HepG2 (cell line): ENCODE measurements around the gene UBR3. TPM values are rescaled to one million over a fixed set of nuclear protein-coding genes. Genes with fewer than 3 reads are reported as not detected.

ENCODE experiments used
- ATAC-seq: fragments of 200-7000 bp; cut with Tn5 transposase; 3 replicates; pipeline ENCODE4 v1.9.1; 2020; ENCODE audit warnings: mild to moderate bottlenecking, moderate library complexity
- BruUV-seq: library from RNA; stranded (reverse); fragments of 400-500 nt; replicated peaks from 2 replicates; lab custom pipeline; 2021; lab: Mats Ljungman, UMichigan
- CTCF ChIA-PET: fragments of 300-600 bp; formaldehyde crosslinking; extraction: SDS; loops from one replicate; lab custom pipeline; 2021; ENCODE audit warnings: low total read pairs, inconsistent platforms, low intra/inter-chr PET ratio; lab: Yijun Ruan, JAX
- POLR2A ChIA-PET: fragments of 350-600 bp; sonication (Branson Sonifier 250); formaldehyde crosslinking; loops from one replicate; lab custom pipeline; 2020; ENCODE audit warnings: antibody characterized with exemption, inconsistent platforms; lab: Yijun Ruan, JAX
- DNase-seq: peaks from one replicate; pipeline ENCODE4 v3.0.0-alpha.2; 2015; ENCODE audit warnings: low spot score
- FAIRE-seq: peaks from 3 replicates; lab custom pipeline; 2011; peaks lifted over from hg19 to GRCh38; lab: Jason Lieb, UNC
- H2AFZ ChIP-seq: one replicate; pipeline ENCODE4 v1.6.1; 2011; ENCODE audit warnings: low read length, inconsistent platforms
- H3K27ac ChIP-seq: fragments of 300-600 bp; 3 replicates; pipeline ENCODE4 v1.8.0; 2011; ENCODE audit warnings: mixed run types, mild to moderate bottlenecking, mixed read lengths, low read length, inconsistent platforms; ENCODE audit not compliant: insufficient read depth; ENCODE audit errors: extremely low read length
- H3K27me3 ChIP-seq, 2 experiments: fragments of 200-600 bp in 1 of 2; 2 replicates in 1 of 2; 3 replicates in 1 of 2; pipeline versions ENCODE4 v1.6.0 to v1.8.0; 2011; ENCODE audit warnings: low read length in 2 of 2, mild to moderate bottlenecking in 2 of 2, moderate library complexity in 2 of 2, inconsistent platforms in 1 of 2; ENCODE audit not compliant: insufficient read depth in 2 of 2, control insufficient read depth in 1 of 2
- H3K36me3 ChIP-seq, 2 experiments: fragments of 200-600 bp in 1 of 2; replicated peaks in 1 of 2; 2 replicates in 1 of 2; 3 replicates in 1 of 2; pipeline versions ENCODE4 v1.5.1 to v1.8.0; 2011; ENCODE audit warnings: low read length in 2 of 2, inconsistent platforms in 1 of 2; ENCODE audit not compliant: insufficient read depth in 2 of 2, control insufficient read depth in 1 of 2
- H3K4me1 ChIP-seq: 2 replicates; pipeline ENCODE4 v1.5.1; 2012; ENCODE audit warnings: low read length, inconsistent platforms; ENCODE audit not compliant: insufficient read depth
- H3K4me2 ChIP-seq: 2 replicates; pipeline ENCODE4 v1.6.0; 2011; ENCODE audit warnings: low read depth, low read length, inconsistent platforms
- H3K4me3 ChIP-seq, 3 experiments: fragments of 200-600 bp in 1 of 3; sonication (generic), shearing (Covaris generic) in 1 of 3; replicated peaks in 1 of 3; 2 replicates each; pipeline ENCODE4 v1.5.1; 2011 to 2016; ENCODE audit warnings: low read length in 3 of 3, inconsistent platforms in 2 of 3, low read depth in 2 of 3, mild to moderate bottlenecking in 2 of 3, control low read depth in 1 of 3, mixed read lengths in 1 of 3; ENCODE audit not compliant: insufficient read depth in 1 of 3
- H3K79me2 ChIP-seq: one replicate; pipeline ENCODE4 v1.6.1; 2011; ENCODE audit warnings: low read length, inconsistent platforms; ENCODE audit not compliant: insufficient read depth
- H3K9ac ChIP-seq: 2 replicates; pipeline ENCODE4 v1.6.0; 2011; ENCODE audit warnings: mild to moderate bottlenecking, low read depth, low read length, inconsistent platforms; ENCODE audit not compliant: insufficient read depth
- H3K9me3 ChIP-seq: 2 replicates; pipeline ENCODE4 v1.5.1; 2012; ENCODE audit warnings: mild to moderate bottlenecking, low read length
- H4K20me1 ChIP-seq: 2 replicates; pipeline ENCODE4 v1.6.0; 2011; ENCODE audit warnings: inconsistent platforms, mild to moderate bottlenecking, low read length, moderate library complexity; ENCODE audit not compliant: insufficient read depth
- ATM ChIP-seq: fragments of 450-650 bp; IDR thresholded peaks from 2 replicates; pipeline ENCODE4 v1.7.1; 2017; ENCODE audit warnings: mild to moderate bottlenecking, borderline replicate concordance
- ATRX ChIP-seq: sonication (generic); formaldehyde crosslinking; IDR thresholded peaks from 2 replicates; pipeline ENCODE4 v1.4.0; 2020; ENCODE audit warnings: missing genetic modification reagents, borderline replicate concordance
- CC2D1A ChIP-seq: sonication (generic); formaldehyde crosslinking; IDR thresholded peaks from 2 replicates; pipeline ENCODE4 v1.8.1; 2023; ENCODE audit warnings: mild to moderate bottlenecking, missing genetic modification reagents
- CHCHD3 ChIP-seq: sonication (generic); formaldehyde crosslinking; IDR thresholded peaks from 2 replicates; pipeline ENCODE4 v1.8.0; 2022; ENCODE audit warnings: mild to moderate bottlenecking, missing genetic modification reagents, moderate library complexity
- MXD1 ChIP-seq: sonication (generic); formaldehyde crosslinking; IDR thresholded peaks from 2 replicates; pipeline ENCODE4 v1.4.0; 2020; ENCODE audit warnings: mild to moderate bottlenecking, missing genetic modification reagents
- U2AF1 ChIP-seq: fragments of 200-400 bp; formaldehyde crosslinking; optimal IDR thresholded peaks from 2 replicates; pipeline ENCODE3; 2017; ENCODE audit warnings: mild to moderate bottlenecking, low read depth, low read length
- ZFP36L1 ChIP-seq: sonication (generic); formaldehyde crosslinking; IDR thresholded peaks from 2 replicates; pipeline ENCODE4 v1.8.0; 2022; ENCODE audit warnings: mild to moderate bottlenecking, missing genetic modification reagents, moderate library complexity
- ZNF343 ChIP-seq: sonication (generic); formaldehyde crosslinking; IDR thresholded peaks from 2 replicates; pipeline ENCODE4 v1.4.0; 2020; ENCODE audit warnings: mild to moderate bottlenecking, missing genetic modification reagents
- ZNF772 ChIP-seq: sonication (generic); formaldehyde crosslinking; IDR thresholded peaks from 2 replicates; pipeline ENCODE4 v1.5.0; 2020; ENCODE audit warnings: mild to moderate bottlenecking, missing genetic modification reagents
- ZNF781 ChIP-seq: sonication (generic); formaldehyde crosslinking; IDR thresholded peaks from 2 replicates; pipeline ENCODE4 v1.5.1; 2020; ENCODE audit warnings: borderline replicate concordance, mild to moderate bottlenecking, missing genetic modification reagents; ENCODE audit errors: not compliant biosample characterization
- ZSCAN22 ChIP-seq: sonication (generic); formaldehyde crosslinking; IDR thresholded peaks from 2 replicates; pipeline ENCODE4 v1.4.0; 2020; ENCODE audit warnings: mild to moderate bottlenecking, missing genetic modification reagents
- WGBS: methylation state at CpG from one replicate; pipeline ENCODE4 v1.1.6; 2017; ENCODE audit warnings: low lambda C conversion rate; 5-methylcytosine and 5-hydroxymethylcytosine counted together
- in situ Hi-C: cut with HindIII; loops from 2 replicates; pipeline ENCODE4 v1.10.0; 2017; ENCODE audit warnings: low pct_unique_long_range_greater_than_20kb; ENCODE audit not compliant: extremely low pct_ligation_motif_present
- intact Hi-C: fragments of 100-400 bp; cut with micrococcal nuclease; formaldehyde crosslinking; loops from one replicate; pipeline ENCODE4 v1.10.0; 2022; ENCODE audit not compliant: unreplicated experiment
- polyA plus RNA-seq, 8 experiments: library from polyadenylated mRNA; depleted of rRNA in 3 of 8; stranded (reverse) in 7 of 8; unstranded in 1 of 8; fragments of >200 nt; fragmentation: Illumina TruSeq in 4 of 8; extraction: Trizol in 4 of 8; gene quantifications; 2 replicates each; pipeline versions ENCODE4 v1.2.1 to v1.2.3, GENCODE V29; 2011 to 2016; ENCODE audit warnings: low read depth in 4 of 8, missing spikeins in 1 of 8, mixed read lengths in 1 of 8; ENCODE audit not compliant: insufficient read depth in 1 of 8
- total RNA-seq, 5 experiments: library from RNA; depleted of rRNA; stranded (reverse); fragments of >200 nt; fragmentation: Illumina TruSeq; extraction: Trizol; gene quantifications; 2 replicates each; pipeline ENCODE4 v1.2.3, GENCODE V29; 2016; ENCODE audit warnings: low read depth in 1 of 5

Gene UBR3
- total and polyA plus RNA-seq, 2 of the 13 experiments (the other 11 are each of a cell fraction or from before 2014, with no cell fraction given): 15.1 to 28.0 TPM

- no peaks in the 10 kb centered on the region for H3K9me3 ChIP-seq
- H3K79me2 ChIP-seq: peaks cover 88% of the 10 kb centered on the region
- H3K36me3 ChIP-seq: peaks cover 4 to 7% of the 10 kb centered on the region in 2 experiments; a peak in 4 of 5 replicates
- ATAC-seq (no peak), DNase-seq (no peak), FAIRE-seq (no peak)
- H4K20me1 ChIP-seq: peaks cover 11% of the 10 kb centered on the region
- no peak overlapping the region for H3K4me3 ChIP-seq
- H2AFZ ChIP-seq: no peak overlapping the region
- WGBS: 94% methylated on average over 1 of the region's 1 CpG
- TSS peak; percentile 5 for BruUV-seq
- ChIA-PET POLR2A (no interaction called here), CTCF (no interaction called here)
- intact Hi-C loops (no loop called here), in situ Hi-C loops (no loop called here)
- no peak overlapping the region for H3K27ac ChIP-seq
- peaks cover 34% of the 10 kb centered on the region for H3K4me1 ChIP-seq
- no peak for TF ChIP-seq MXD1
- TF ChIP-seq CC2D1A (CRISPR knock-in tag): no peak
- no peak for TF ChIP-seq ATRX
- no peak for TF ChIP-seq ZNF343 (CRISPR knock-in tag)
- no peak for TF ChIP-seq ZNF781
- TF ChIP-seq ZNF772 (CRISPR knock-in tag): no peak
- TF ChIP-seq CHCHD3 (CRISPR knock-in tag): no peak
- TF ChIP-seq ATM: no peak
- no peak for TF ChIP-seq U2AF1
- no peak for TF ChIP-seq ZSCAN22 (CRISPR knock-in tag)
- TF ChIP-seq ZFP36L1 (CRISPR knock-in tag): no peak
- H3K4me2 ChIP-seq: no peak overlapping the region
- no peaks in the 10 kb centered on the region for H3K27me3 ChIP-seq
- no peak overlapping the region for H3K9ac ChIP-seq
Measured at GRCh38 chr2:169834401-169834800, 7.1 kb downstream of the UBR3 start.
